COLO829 (cell line): ENCODE measurements around the gene ESR1.
"Not testable (repeated sequence)": the region's sequence is repeated elsewhere in the genome, so short reads cannot be mapped to it uniquely, and the experiment has no call there.

Source experiments
- DNase-seq: peaks from one replicate; pipeline ENCODE4 v3.0.0; 2012; ENCODE audit warnings: low spot score

Gene ESR1

DNA sequence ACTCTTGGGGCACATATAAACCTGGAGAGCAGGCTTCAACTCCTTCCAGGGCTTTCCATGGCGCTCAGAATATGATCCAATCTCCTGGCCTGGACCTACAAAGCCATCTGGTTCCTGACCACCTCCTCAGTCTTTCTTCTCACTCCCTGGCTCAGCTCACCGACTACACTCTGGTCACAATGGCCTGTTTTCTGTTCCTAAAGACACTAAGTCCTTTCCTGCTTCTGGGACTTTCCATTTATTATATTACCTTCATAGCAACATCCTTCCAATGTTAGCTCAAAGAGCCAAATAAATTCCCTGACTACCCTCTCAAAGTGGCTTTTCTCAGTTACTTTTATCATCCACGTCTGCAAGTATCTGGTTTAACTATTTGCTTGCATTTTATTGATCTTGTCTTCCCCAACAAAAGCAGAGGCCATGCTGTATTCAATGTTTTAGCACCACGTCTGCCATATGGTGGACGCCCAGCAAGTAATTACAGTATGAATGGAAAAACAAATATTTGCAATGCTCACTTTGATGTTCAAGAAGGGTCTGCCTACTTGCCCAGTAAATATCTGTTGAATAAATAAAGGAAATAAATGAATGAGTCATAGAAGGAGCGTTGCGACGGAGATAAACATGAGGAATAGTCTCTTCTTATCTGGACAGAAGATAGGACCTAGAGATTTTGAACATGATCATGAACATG lies 328.4 kb downstream of the ESR1 start:
- DNase-seq = no peak

DNA sequence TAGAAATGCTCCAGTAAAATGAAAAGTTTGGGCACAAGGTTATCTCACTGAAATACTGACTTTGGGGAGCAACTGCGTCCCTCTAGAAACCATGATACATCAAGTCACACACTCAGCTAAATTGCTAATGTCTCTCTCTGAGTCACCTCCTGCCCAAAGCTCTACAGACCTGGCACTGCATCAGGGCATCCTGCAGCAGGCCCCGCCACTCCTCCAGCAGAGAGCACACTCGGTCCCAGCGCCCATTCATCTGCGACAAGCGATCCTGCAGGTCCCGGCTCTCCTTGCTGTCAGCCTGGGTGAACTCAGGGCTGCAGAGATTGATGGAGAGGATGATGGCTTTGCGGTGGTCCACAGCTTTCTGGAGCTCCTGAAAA lies 329.0 kb downstream of the ESR1 start:
- DNase-seq = no peak

DNA sequence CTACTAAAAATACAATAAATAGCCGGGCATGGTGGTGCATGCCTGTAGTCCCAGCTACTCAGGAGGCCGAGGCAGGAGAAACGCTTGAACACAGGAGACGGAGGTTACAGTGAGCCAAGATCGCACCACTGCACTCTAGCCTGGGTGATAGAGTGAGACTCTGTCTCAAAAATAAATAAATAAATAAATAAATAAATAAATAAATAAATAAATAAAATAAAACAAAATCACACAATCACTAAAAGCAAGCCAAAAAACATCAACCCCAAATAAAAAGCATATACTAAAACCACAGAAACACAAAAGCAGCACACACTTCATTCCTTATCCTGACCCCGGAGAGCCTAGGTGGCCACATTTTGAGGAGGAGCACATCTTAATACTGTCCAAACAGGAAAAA lies 330.9 kb downstream of the ESR1 start:
- DNase-seq = not testable (repeated sequence)

DNA sequence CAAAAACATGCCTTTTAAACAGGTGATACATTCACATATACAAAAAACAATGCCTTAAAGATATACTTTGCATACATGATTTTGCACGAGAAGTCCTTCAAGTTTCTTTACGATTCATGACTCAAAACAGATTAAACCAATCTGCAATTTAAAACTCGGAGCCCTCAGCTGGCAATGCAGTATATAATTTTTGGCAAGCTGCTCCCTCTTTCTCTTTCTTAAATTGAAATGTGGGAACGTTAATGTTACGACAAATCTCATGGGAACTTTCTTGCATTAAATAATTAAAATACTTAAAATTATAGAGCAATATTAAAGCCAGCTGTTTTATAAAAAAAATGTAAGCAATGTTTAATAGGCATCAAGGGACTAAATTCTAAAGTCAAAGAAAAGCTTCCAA lies 334.6 kb downstream of the ESR1 start:
- DNase-seq = no peak

DNA sequence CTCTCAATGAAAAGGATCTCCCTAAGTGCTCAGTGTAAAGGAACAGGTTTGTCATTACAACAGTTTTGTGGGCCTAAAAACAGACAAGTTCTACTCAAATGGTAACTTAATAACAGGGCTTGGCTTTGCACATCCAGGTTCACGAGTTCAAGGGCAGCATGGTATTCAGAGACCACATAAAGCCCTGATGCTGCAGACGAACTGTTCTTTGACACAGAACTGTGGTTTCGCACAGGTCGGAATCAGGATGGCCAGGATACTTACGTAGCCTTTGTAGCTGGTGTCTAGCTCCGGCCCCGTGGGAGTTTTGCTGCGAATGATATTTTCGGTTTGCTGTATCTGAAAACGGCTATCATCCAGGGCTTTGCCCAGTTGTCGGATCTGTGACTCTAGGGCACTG lies 335.9 kb downstream of the ESR1 start:
- DNase-seq = no peak

DNA sequence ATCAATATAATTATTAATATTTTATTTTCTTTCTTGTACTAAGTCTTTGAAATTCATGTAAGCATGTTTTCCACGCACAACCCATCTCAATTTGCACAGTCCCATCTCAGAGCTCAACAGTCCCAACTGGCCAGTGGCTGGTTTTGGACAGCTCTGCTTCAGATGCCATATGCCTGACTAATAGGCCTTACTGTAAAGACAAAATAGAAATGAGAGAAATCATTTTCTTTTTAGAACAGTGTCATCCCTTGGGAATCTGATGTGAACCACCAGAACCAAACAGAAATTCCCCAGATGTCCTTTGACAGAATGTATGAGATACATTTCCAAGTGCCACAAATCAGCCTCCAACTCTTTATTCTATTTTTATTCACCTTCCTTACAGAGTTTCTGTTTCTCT lies 338.9 kb downstream of the ESR1 start:
- DNase-seq = no peak

DNA sequence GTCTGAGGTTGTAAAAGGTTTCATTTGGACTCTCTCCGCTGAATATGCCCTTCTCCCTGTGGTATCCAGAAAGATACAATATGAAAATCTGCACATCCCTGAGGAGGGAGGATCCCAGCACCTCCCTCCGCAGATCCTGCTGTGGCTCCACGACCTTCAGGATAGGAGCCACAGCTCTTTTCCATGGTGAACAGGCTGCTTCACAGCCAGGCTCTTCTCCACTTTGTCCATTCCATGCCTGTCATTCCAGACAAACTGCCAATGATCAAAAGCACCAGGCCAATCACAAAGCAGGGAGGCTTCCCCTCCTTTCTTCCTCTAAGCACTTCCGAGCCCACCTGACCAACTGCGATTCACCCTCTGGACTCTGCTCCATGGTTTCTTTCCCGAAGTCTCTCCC lies 339.8 kb downstream of the ESR1 start:
- no peak for DNase-seq

DNA sequence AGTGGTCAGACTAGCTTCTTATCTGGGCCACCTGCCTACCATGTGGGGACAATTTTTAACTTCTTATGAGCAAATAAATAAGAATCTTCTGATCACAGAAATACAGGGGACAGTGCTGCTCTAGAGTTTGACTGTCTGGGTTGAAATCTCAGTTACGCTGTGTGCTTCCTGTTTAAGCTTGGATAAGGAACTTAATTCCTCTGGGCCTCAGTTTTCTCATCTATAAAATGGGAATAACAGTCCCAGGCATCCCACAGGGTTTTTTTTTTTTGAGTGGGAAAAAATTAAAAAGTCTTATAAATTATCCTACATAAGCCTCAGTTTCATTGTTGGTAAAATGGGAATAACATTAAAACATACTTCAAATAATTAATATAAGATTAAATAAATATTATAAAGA lies 340.9 kb downstream of the ESR1 start:
- DNase-seq = no peak

DNA sequence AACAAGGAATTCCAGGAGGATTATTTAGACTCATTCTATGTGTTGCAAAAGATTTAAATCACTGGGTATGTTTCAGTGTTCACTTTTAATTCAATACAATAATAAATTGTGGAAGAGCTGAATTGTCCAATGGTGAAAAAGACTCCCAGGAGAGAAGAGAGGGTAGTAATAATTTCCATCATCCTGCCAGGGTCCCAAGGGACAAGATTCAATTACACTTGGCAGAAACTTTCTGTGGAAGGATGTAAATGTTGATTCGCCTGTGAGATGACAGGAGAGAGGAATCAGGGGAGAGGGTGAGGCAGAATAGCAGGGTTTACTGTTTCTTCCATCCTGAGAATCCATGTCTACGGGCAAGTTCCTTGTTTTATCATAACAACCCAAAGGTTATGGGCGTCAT lies 342.7 kb downstream of the ESR1 start:
- DNase-seq = no peak

DNA sequence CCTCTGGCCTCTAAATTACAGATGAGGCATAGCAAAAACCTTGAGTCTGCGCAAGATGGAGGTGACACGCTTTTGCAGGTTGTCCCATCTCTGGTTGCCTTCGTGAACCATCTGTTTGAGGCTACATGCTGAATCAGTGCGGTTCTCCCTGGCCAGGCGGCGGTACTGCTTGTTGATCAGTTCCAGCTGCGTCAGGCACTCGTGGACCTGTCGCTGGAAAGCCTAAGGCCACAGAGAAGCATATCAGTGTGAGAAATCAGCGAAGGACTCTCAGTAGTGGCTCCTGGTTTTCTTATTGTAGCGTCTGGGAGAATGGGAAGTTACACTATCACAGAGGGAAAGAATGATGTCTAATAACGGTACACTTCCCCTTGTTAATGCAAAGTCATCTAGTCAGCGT lies 344.4 kb downstream of the ESR1 start:
- no peak for DNase-seq

DNA sequence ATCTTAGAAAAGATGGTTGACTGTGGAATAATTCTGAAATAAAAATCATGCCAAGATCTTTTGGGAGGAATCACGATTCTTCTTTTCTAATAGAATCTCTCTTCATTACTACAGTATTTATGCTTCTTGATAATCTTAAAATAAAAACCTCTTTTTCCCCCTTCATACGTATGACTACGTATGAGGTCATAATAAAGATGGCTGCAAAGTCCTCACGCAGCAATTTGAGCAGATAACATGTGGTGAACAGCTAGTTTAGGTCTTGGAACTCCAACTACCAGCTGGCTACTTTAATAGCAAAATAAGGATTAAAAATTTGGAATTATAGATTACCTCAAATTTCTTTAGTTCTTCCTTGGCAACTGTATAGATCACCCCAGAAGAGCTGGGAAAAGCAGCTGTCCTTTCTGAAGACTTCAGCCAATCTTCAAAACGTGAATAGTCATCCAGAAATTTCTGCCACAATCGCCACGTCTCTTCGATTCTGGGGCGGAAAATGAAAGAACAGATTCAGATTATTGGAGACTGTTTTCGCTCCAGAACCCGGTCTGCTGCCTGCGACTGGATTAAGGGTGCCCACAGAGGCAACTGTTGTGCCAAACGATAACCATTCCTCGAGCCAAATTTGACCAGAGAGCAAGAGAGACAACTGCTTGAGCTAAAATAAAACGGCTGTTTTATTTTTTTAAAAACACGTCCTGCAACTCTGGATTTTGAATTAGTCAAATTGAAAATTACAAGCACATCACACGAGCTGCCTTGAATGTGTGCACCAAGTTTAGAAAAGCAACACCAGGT lies 347.3 kb downstream of the ESR1 start:
- DNase-seq = no peak

DNA sequence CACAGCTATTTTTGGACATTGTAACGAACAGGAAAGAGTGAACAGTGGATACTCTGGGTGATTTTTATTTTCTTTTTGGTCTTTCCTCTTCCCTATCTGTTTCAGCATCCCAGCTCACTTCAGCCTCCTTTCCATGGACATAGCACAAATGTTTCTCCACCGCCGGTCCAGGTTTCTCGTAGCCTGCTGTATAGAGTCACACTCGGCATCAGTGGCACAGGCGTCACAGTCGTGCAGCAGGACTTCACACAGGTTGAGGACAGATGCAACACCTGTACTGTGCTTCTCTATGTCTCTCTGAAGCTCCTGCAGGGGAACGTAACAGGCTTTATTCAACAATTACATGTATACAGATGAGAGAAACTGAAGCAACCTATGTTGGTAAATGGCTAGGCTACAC lies 348.3 kb downstream of the ESR1 start:
- no peak for DNase-seq

DNA sequence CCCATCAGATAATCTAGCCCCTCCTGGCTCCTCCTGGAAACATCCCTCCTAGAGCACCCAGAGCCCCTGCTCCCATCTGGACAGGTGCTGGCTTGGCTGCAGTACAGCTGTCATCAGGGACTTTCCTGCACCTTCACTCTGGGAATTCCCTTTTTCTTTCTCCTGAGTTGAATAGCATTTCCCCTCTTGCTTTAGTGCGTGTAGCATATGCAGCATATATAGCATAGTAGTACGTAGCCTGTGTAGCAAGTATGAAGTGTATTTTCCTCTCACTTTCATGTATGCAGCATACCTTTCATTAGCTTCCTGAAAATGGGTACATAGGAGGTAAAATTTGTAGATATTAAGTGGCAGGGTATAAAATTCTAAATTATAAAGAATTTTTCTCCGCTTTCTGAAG lies 352.9 kb downstream of the ESR1 start:
- DNase-seq = no peak

DNA sequence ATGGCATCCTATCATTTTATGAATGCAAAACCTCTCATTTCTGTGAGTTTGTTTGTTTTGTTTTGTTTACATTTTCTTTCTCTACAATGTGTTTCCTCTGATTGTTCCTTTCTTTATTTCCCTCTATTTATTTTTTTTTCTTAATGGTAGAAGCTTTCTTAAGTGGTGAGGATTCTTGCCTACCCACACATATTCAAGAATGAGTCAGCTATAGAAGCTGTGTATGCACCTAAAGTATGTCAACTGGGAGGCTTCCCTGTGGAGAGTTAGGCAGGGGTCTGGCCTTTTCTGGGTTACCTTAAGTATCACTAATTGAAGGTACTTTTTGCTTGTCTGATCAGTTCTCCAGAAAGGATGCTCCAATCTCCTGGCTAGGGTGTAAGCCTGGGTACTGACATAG lies 354.0 kb downstream of the ESR1 start:
- DNase-seq = no peak

DNA sequence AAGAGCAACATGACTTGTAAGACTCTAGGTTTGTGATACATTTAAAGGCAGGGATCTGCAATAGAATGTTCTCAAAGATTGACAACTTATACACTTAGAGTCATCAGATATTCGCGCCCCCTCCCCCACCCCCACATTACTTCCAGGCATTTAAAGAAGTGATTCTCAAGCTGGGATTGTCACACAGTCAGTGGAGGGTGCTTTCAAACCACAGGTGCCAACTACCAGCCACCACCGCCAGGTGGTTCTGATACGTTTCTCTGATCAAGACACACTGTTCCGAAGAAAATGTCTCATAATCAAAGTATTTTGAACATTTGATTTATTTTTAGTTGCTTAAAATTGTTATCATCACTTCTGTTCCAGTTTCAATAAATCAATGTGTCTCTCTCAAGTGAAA lies 357.5 kb downstream of the ESR1 start:
- DNase-seq = no peak

DNA sequence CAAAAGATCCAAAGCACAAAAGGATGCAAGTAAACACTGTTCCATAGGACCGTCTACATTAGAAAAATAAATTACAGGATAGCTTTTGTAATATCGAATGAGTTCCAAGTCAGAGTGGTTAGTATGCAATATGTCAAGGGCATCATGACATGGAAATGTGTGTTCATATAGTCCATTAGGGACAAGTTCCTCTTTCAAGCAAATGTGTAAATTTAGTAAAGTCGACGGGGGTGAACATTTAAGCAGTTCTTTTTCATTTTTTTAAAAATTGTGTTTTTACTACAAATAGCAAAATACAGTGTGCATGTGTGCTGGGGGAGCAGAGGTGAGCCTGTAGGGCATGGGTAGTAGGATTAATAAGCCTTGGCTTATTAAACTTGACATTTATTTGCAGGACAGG lies 359.0 kb downstream of the ESR1 start:
- DNase-seq = no peak

DNA sequence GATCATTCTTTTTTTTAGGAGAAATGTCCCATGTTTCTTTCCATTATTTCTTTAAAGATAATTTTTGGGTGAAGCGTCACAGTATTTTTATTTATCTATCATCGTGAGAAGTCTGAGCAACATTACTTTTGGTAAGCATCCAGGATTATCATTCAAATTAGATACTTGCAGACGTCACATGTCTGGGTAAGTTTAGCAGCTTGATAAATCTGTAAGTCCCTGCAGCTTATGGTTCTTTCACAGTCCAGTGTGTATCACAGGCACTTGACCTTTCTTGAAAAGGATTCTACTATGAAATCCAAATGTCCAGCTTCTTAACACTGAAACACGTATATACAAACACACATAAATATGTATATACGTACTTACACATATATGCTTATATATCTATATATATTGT lies 359.4 kb downstream of the ESR1 start:
- DNase-seq = no peak

DNA sequence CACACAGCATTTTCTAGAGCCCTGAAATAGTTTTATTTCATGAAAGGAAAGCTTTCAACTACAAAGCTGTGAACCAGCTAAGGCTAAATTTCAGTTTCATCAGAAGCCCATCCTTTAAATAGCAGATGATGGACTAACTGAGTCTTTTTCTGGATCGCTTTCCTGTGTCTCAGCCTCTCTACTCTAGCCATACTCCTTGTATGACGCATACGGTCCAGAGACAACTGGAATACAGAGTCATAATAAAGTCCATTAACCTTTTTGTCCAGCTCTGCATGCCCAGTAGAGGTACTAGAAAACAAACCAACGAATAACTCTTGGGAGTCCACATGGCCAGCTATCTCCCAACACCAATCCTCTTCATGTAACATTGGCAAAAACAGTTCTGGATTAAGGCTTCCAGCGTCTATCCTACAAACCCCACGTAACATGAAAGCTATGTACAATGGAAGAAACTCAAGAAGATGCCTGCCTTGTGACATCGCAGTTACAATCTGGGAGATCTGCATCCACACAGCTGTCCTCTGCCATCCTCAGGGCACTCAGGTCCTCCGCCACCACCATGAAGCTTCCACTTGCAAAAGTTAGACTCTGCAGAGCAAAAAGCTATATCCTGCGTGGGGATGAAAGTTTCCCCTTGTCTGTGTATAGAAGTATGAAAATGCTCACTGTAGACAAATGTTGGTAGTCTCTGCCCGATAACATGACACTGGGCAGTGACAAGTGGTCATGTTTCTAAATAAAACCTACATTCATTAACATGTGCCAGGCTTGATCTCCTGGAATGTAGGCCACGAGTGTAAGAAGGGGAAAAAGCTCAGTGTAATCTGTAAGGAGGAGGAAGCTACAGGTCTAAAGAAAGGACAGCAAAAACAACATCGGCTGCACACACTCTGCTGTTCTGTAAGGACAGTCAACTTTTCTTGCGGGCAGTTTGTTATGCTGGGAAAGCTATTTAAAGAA lies 360.4 kb downstream of the ESR1 start:
- no peak for DNase-seq

DNA sequence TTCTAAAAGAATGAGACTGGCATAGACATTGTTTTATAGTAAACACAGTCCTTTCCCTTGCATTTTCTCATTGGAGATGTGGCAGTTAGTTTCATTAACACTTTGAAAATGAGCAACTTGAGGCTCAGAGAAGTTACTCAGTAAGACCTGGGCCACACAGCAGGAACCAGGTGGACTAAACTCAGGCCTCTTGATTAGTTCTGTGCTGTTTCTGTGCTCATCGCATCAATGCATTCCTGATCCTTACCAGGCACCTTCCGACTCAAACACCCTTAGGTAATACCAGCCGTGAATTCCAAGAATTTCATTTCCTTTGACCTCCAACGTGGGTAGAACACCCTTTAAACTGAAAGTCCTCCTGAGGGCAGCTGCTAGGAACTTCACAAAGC lies 362.8 kb downstream of the ESR1 start:
- no peak for DNase-seq

DNA sequence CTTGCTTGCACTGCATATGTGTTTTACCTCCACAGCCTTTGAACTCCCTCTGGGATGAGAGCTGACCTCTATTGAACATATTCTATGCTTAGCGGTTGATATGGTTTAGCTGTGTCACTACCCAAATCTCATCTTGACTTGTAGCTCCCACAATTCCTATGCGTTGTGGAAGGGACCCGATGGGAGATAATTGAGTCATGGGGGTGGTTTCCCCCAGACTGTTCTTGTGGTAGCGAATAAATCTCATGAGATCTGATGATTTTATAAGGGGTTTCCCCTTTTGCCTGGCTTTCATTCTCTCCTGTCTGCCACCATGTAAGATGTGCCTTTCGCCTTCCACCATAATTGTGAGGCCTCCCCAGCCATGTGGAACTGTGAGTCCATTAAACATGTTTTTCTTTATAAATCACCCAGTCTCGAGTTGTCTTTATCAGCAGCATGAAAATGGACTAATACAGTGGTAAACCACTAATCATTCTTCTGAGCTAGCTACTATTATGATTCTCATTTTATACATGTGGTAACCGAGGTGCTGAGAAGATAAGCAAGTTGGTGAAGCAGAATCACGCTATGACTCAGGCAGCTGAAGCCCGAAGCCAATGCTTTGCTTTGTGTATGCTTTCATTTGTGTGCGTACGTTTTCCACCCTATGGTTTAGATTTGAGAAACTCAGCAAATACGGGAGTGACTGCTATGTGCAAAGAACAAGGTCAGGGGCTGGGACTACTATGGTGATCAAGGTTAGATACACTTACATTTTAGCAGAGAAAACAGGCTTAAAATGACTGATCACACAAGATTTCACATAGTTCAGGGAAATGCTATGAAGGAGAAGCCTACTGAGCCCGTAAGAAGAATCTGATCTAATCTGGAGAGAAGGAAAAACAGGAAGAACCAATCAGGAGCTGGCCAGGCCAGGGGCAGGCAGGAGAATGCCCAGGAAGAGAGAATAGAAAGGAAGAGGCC lies 363.5 kb downstream of the ESR1 start:
- no peak for DNase-seq

DNA sequence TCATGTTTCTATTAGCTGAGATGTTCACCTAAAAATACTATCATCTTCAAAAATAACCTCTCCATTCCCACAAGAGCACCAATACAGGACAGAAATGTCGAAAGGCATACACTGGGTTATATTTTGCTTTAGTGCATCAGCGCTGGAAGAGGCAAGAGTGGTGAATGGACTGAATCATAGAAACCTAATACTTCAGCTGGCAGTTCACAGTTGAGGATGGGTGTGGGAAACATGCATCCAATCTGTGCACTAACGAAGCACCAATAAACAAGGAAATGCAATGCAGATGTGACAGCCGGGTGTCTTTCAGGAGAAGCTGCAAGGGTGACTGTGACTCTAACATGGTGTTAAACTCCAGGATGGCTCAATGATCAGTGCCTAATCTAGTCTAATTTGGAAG lies 365.8 kb downstream of the ESR1 start:
- DNase-seq = no peak

DNA sequence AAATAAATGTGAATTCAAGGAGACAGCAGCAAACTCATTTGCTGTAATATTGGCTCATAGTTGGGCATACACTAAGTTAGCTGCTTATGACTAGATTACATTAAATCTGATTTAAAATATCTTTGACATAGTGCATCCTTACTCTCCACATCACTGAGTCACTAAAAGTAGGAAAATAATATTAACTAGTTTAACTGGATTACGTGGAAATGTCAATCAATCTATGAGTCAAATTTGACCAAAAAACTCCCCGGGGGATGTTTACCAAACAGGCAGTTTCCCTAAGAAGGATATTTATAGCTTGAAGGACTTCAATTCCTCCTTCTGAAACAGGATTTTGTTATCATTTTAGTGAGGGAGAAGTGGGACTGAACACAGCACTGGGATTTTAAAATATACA lies 366.5 kb downstream of the ESR1 start:
- DNase-seq = no peak
